HEK293 (cell line): ENCODE data around the gene TEKT5.

Experiments
- EGR2 ChIP-seq: fragments of 450-650 bp; formaldehyde crosslinking; IDR thresholded peaks from 2 replicates; pipeline ENCODE4 v1.5.1; 2016; ENCODE audit warnings: low read depth, missing biosample characterization, missing genetic modification characterization
- FEZF1 ChIP-seq: fragments of 450-650 bp; formaldehyde crosslinking; IDR thresholded peaks from 2 replicates; pipeline ENCODE4 v1.5.1; 2016; ENCODE audit warnings: missing biosample characterization, missing genetic modification characterization
- GLIS2 ChIP-seq: fragments of 450-650 bp; formaldehyde crosslinking; IDR thresholded peaks from 2 replicates; pipeline ENCODE4 v1.5.1; 2016; ENCODE audit warnings: missing biosample characterization, missing genetic modification characterization
- KLF10 ChIP-seq: fragments of 450-650 bp; IDR thresholded peaks from 2 replicates; pipeline ENCODE4 v1.5.1; 2018; ENCODE audit warnings: missing biosample characterization, mild to moderate bottlenecking, missing genetic modification characterization
- KLF7 ChIP-seq: fragments of 450-650 bp; formaldehyde crosslinking; IDR thresholded peaks from 2 replicates; pipeline ENCODE4 v1.5.1; 2016; ENCODE audit warnings: missing biosample characterization, missing genetic modification characterization, borderline replicate concordance
- KLF8 ChIP-seq: fragments of 450-650 bp; formaldehyde crosslinking; IDR thresholded peaks from 2 replicates; pipeline ENCODE4 v1.5.1; 2016; ENCODE audit warnings: missing biosample characterization, missing genetic modification characterization
- PRDM1 ChIP-seq: fragments of 450-650 bp; formaldehyde crosslinking; IDR thresholded peaks from 2 replicates; pipeline ENCODE4; 2016; ENCODE audit warnings: missing biosample characterization, missing genetic modification characterization
- REST ChIP-seq: fragments of 450-650 bp; formaldehyde crosslinking; IDR thresholded peaks from 2 replicates; pipeline ENCODE4 v1.5.1; 2016; ENCODE audit warnings: missing biosample characterization, missing genetic modification characterization
- SP3 ChIP-seq: fragments of 450-650 bp; formaldehyde crosslinking; IDR thresholded peaks from 2 replicates; pipeline ENCODE4 v1.5.1; 2016; ENCODE audit warnings: missing biosample characterization, missing genetic modification characterization
- TCF7L2 ChIP-seq: IDR thresholded peaks from 2 replicates; pipeline ENCODE4 v1.6.1; 2011; ENCODE audit warnings: low read depth, mild to moderate bottlenecking, inconsistent platforms, low read length, moderate library complexity, borderline replicate concordance
- WT1 ChIP-seq: fragments of 450-650 bp; formaldehyde crosslinking; IDR thresholded peaks from 2 replicates; pipeline ENCODE4 v1.5.1; 2016; ENCODE audit warnings: missing biosample characterization, missing genetic modification characterization
- ZBTB21 ChIP-seq: fragments of 450-650 bp; formaldehyde crosslinking; IDR thresholded peaks from 2 replicates; pipeline ENCODE4 v1.5.1; 2017; ENCODE audit warnings: missing biosample characterization, missing genetic modification characterization
- ZBTB6 ChIP-seq: fragments of 450-650 bp; formaldehyde crosslinking; IDR thresholded peaks from 2 replicates; pipeline ENCODE4 v1.5.1; 2017; ENCODE audit warnings: missing biosample characterization, missing genetic modification characterization
- ZFP41 ChIP-seq: fragments of 450-650 bp; formaldehyde crosslinking; IDR thresholded peaks from 2 replicates; pipeline ENCODE4 v1.5.1; 2016; ENCODE audit warnings: missing biosample characterization, missing genetic modification characterization, borderline replicate concordance
- ZNF146 ChIP-seq: fragments of 450-650 bp; formaldehyde crosslinking; IDR thresholded peaks from 2 replicates; pipeline ENCODE4 v1.5.1; 2016; ENCODE audit warnings: missing biosample characterization, missing genetic modification characterization
- ZNF211 ChIP-seq: fragments of 450-650 bp; formaldehyde crosslinking; IDR thresholded peaks from 2 replicates; pipeline ENCODE4 v1.5.1; 2016; ENCODE audit warnings: low read depth, missing biosample characterization, missing genetic modification characterization
- ZNF223 ChIP-seq: fragments of 450-650 bp; formaldehyde crosslinking; IDR thresholded peaks from 2 replicates; pipeline ENCODE4 v1.5.1; 2016; ENCODE audit warnings: missing biosample characterization, missing genetic modification characterization
- ZNF274 ChIP-seq, 2 experiments: fragments of 200-500 bp in 1 of 2; fragments of 450-650 bp in 1 of 2; sonication (Bioruptor generic) in 1 of 2; formaldehyde crosslinking in 1 of 2; IDR thresholded peaks; 2 replicates each; pipeline versions ENCODE4 v1.5.1 to v1.6.1; 2014 to 2016; ENCODE audit warnings: borderline replicate concordance in 1 of 2, inconsistent platforms in 1 of 2, low read length in 1 of 2, missing biosample characterization in 1 of 2, missing genetic modification characterization in 1 of 2
- ZNF302 ChIP-seq: fragments of 450-650 bp; formaldehyde crosslinking; IDR thresholded peaks from 2 replicates; pipeline ENCODE4 v1.5.1; 2016; ENCODE audit warnings: missing biosample characterization, missing genetic modification characterization, low read depth
- ZNF350 ChIP-seq: fragments of 450-650 bp; formaldehyde crosslinking; IDR thresholded peaks from 2 replicates; pipeline ENCODE4 v1.5.0; 2017; ENCODE audit warnings: missing biosample characterization, mild to moderate bottlenecking, missing genetic modification characterization
- ZNF426 ChIP-seq: fragments of 450-650 bp; formaldehyde crosslinking; IDR thresholded peaks from 2 replicates; pipeline ENCODE4 v1.5.1; 2017; ENCODE audit warnings: missing biosample characterization, missing genetic modification characterization, mild to moderate bottlenecking, inconsistent platforms, moderate library complexity
- ZNF48 ChIP-seq: fragments of 450-650 bp; formaldehyde crosslinking; IDR thresholded peaks from 2 replicates; pipeline ENCODE4 v1.5.1; 2016; ENCODE audit warnings: missing biosample characterization, missing genetic modification characterization
- ZNF501 ChIP-seq: fragments of 450-650 bp; formaldehyde crosslinking; IDR thresholded peaks from 2 replicates; pipeline ENCODE4 v1.5.1; 2016; ENCODE audit warnings: missing biosample characterization, missing genetic modification characterization
- ZNF548 ChIP-seq: fragments of 450-650 bp; formaldehyde crosslinking; IDR thresholded peaks from 2 replicates; pipeline ENCODE4 v1.5.1; 2016; ENCODE audit warnings: missing biosample characterization, missing genetic modification characterization
- ZNF600 ChIP-seq: fragments of 450-650 bp; formaldehyde crosslinking; IDR thresholded peaks from 2 replicates; pipeline ENCODE4 v1.5.1; 2016; ENCODE audit warnings: missing biosample characterization, missing genetic modification characterization
- ZNF624 ChIP-seq: fragments of 450-650 bp; formaldehyde crosslinking; IDR thresholded peaks from 2 replicates; pipeline ENCODE4 v1.5.1; 2017; ENCODE audit warnings: missing biosample characterization, missing genetic modification characterization
- ZNF670 ChIP-seq: fragments of 450-650 bp; formaldehyde crosslinking; IDR thresholded peaks from 2 replicates; pipeline ENCODE4 v1.5.1; 2016; ENCODE audit warnings: missing biosample characterization, missing genetic modification characterization, low read depth
- ZNF76 ChIP-seq: fragments of 450-650 bp; formaldehyde crosslinking; IDR thresholded peaks from 2 replicates; pipeline ENCODE4; 2016; ENCODE audit warnings: low read depth, missing biosample characterization, missing genetic modification characterization, borderline replicate concordance
- ZNF792 ChIP-seq: fragments of 450-650 bp; formaldehyde crosslinking; IDR thresholded peaks from 2 replicates; pipeline ENCODE4 v1.5.1; 2016; ENCODE audit warnings: missing biosample characterization, missing genetic modification characterization
- ZSCAN30 ChIP-seq: fragments of 450-650 bp; IDR thresholded peaks from 2 replicates; pipeline ENCODE4 v1.5.1; 2018; ENCODE audit warnings: missing biosample characterization, mild to moderate bottlenecking, missing genetic modification characterization, moderate library complexity
- TF ChIP-seq, protein P1 (sequence below): fragments of 450-650 bp; formaldehyde crosslinking; IDR thresholded peaks from 2 replicates; pipeline ENCODE4 v1.5.1; 2017; ENCODE audit warnings: missing biosample characterization, mild to moderate bottlenecking, missing genetic modification characterization, moderate library complexity
- TF ChIP-seq, protein P2 (sequence below): fragments of 450-650 bp; formaldehyde crosslinking; IDR thresholded peaks from 2 replicates; pipeline ENCODE4 v1.5.1; 2016; ENCODE audit warnings: missing biosample characterization, missing genetic modification characterization

TEKT5 gene

DNA sequence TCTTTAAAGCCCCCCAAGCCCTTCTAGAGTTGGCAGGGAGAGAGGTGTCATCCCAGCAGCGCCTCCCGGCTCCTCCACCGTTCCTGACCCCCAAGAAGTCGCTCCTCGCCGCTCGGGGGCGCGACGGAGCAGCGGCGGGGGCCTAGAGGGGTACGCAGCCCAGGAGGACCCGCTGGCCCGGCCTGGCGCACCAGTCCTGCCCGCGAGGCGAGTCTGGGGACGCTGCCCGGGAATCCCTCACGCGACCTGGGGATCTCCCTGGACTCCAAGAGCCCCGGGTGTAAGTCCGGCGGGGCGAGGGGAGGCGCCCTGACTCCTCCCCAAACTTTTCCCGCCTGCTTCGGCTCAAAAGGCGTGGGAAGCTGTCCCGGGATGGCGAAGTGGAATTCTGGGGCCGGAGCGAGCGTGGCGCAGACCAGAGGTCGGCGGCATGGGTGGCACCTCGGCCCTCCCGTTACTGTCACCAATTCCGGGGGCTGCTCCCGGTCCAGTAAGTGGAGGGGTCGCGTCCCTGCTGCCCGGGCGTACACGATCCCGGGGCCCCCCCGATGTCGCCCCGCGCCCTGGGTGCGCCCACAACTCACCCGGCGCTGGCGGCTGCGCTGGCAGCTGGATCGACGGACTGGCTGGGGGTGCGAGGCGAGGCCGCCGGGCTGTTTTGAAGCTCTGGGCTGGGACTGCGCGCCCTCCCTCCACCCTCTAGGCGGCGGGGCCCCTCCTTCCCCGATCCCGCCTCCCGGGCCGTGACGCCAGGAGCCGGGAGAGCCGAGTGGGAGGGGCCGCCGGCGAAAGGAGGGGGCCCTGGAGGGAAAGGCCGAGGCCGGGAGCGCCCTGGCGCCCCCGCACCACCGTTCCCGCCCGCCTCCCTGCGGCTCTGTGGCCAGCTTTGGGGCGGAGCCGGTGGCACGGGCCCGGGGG is 114.5 kb downstream of the TEKT5 start, which contains the start of gene EMP2 (continued):
- no peak; the same call in 1 of the 2 replicates for TF ChIP-seq WT1 (tag by site-specific recombination)
- no peak for TF ChIP-seq ZNF548 (tag by site-specific recombination)
- no peak for TF ChIP-seq ZNF624
- no peak for TF ChIP-seq ZNF211 (tag by site-specific recombination)
- TF ChIP-seq ZNF302 (tag by site-specific recombination), result no peak
- no peak for TF ChIP-seq ZNF350 (tag by site-specific recombination)
- no peak for TF ChIP-seq ZNF48 (tag by site-specific recombination)
- TF ChIP-seq, protein P1, sequence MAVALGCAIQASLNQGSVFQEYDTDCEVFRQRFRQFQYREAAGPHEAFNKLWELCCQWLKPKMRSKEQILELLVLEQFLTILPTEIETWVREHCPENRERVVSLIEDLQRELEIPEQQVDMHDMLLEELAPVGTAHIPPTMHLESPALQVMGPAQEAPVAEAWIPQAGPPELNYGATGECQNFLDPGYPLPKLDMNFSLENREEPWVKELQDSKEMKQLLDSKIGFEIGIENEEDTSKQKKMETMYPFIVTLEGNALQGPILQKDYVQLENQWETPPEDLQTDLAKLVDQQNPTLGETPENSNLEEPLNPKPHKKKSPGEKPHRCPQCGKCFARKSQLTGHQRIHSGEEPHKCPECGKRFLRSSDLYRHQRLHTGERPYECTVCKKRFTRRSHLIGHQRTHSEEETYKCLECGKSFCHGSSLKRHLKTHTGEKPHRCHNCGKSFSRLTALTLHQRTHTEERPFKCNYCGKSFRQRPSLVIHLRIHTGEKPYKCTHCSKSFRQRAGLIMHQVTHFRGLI (tag by site-specific recombination), result no peak
- no peak for TF ChIP-seq TCF7L2
- TF ChIP-seq, protein P2, sequence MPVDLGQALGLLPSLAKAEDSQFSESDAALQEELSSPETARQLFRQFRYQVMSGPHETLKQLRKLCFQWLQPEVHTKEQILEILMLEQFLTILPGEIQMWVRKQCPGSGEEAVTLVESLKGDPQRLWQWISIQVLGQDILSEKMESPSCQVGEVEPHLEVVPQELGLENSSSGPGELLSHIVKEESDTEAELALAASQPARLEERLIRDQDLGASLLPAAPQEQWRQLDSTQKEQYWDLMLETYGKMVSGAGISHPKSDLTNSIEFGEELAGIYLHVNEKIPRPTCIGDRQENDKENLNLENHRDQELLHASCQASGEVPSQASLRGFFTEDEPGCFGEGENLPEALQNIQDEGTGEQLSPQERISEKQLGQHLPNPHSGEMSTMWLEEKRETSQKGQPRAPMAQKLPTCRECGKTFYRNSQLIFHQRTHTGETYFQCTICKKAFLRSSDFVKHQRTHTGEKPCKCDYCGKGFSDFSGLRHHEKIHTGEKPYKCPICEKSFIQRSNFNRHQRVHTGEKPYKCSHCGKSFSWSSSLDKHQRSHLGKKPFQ (tag by site-specific recombination), result no peak
- TF ChIP-seq EGR2 (tag by site-specific recombination), result peak; percentile 79
- no peak for TF ChIP-seq KLF7
- TF ChIP-seq SP3 (tag by site-specific recombination), result peak; percentile 84
- TF ChIP-seq ZFP41 (tag by site-specific recombination), result no peak
- peak; percentile 83 for TF ChIP-seq PRDM1 (tag by site-specific recombination)
- TF ChIP-seq ZNF76, result peak; percentile 76; the same call in 1 of the 2 replicates
- no peak for TF ChIP-seq ZNF426 (tag by site-specific recombination)
- TF ChIP-seq KLF10 (tag by site-specific recombination), result 0 out of 2 replicates have a peak, but pooled peaks have one; percentile 30
- peak; percentile 62; the same call in 1 of the 2 replicates for TF ChIP-seq ZSCAN30
- TF ChIP-seq ZBTB21 (tag by site-specific recombination), result no peak; the same call in 1 of the 2 replicates
- TF ChIP-seq FEZF1 (tag by site-specific recombination), result no peak
- TF ChIP-seq ZNF223 (tag by site-specific recombination), result no peak
- no peak for TF ChIP-seq ZNF670 (tag by site-specific recombination)
- TF ChIP-seq ZNF600, result peak; percentile 65
- TF ChIP-seq ZNF146 (tag by site-specific recombination), result no peak
- TF ChIP-seq ZNF274 (IDR thresholded peaks at IDR 0.05; ENCODE audit: low read length), result no peak
- TF ChIP-seq ZNF274 (tag by site-specific recombination; IDR thresholded peaks at IDR 0.05; ENCODE audit: borderline replicate concordance), result no peak
- TF ChIP-seq ZNF501 (tag by site-specific recombination), result 0 out of 2 replicates have a peak, but pooled peaks have one; percentile 25
- TF ChIP-seq ZBTB6 (tag by site-specific recombination), result no peak
- peak; percentile 59; the same call in 1 of the 2 replicates for TF ChIP-seq KLF8 (tag by site-specific recombination)
- TF ChIP-seq GLIS2 (tag by site-specific recombination), result peak; percentile 65
- no peak for TF ChIP-seq REST
- TF ChIP-seq ZNF792, result no peak
